Panc1 (cell line): Measurements from ENCODE around the gene NFX1. TPM values are rescaled to one million over a fixed set of nuclear protein-coding genes. Genes with fewer than 3 reads are reported as not detected.

Source experiments
- ATAC-seq: fragments of 200-7000 bp; cut with Tn5 transposase; 2 replicates; pipeline ENCODE4 v1.9.1; 2020; ENCODE audit warnings: mild to moderate bottlenecking, moderate library complexity
- BruUV-seq: library from RNA; stranded (reverse); fragments of 400-500 nt; replicated peaks from 2 replicates; lab custom pipeline; 2021; lab: Mats Ljungman, UMichigan
- CTCF ChIA-PET: fragments of 300-600 bp; sonication (Branson Sonifier 250); formaldehyde crosslinking; loops from one replicate; lab custom pipeline; 2022; ENCODE audit warnings: antibody characterized with exemption; lab: Charles Lee
- POLR2A ChIA-PET: fragments of 300-600 bp; sonication (Branson Sonifier 250); formaldehyde crosslinking; loops from one replicate; lab custom pipeline; 2022; ENCODE audit warnings: antibody characterized with exemption; lab: Charles Lee
- DNase-seq: peaks from one replicate; pipeline ENCODE4 v3.0.0-alpha.2; 2010; ENCODE audit warnings: low read depth, low spot score
- H3K27ac ChIP-seq: 2 replicates; pipeline ENCODE4 v1.5.1; 2011; ENCODE audit warnings: mild to moderate bottlenecking, low read length, inconsistent platforms
- H3K27me3 ChIP-seq: fragments of 200-500 bp; sonication (Bioruptor generic); 2 replicates; pipeline ENCODE4 v1.6.0; 2014; ENCODE audit warnings: low read length, inconsistent platforms; ENCODE audit not compliant: control insufficient read depth, insufficient read depth
- H3K36me3 ChIP-seq: fragments of 200-500 bp; sonication (Bioruptor generic); 2 replicates; pipeline ENCODE4 v1.5.1; 2014; ENCODE audit warnings: inconsistent platforms, mild to moderate bottlenecking, low read length, moderate library complexity; ENCODE audit not compliant: control insufficient read depth, insufficient read depth
- H3K4me1 ChIP-seq: 2 replicates; pipeline ENCODE4 v1.5.1; 2011; ENCODE audit warnings: inconsistent platforms, mild to moderate bottlenecking, low read length, moderate library complexity; ENCODE audit not compliant: control insufficient read depth, insufficient read depth
- H3K4me3 ChIP-seq, 2 experiments: 2 replicates each; pipeline ENCODE4 v1.5.1; 2011 to 2012; ENCODE audit warnings: low read depth in 2 of 2, low read length in 2 of 2, mild to moderate bottlenecking in 2 of 2, inconsistent platforms in 1 of 2, moderate library complexity in 1 of 2
- H3K9me3 ChIP-seq: fragments of 200-500 bp; sonication (Bioruptor generic); 2 replicates; pipeline ENCODE4 v1.5.1; 2014; ENCODE audit warnings: low read depth, mild to moderate bottlenecking, inconsistent platforms, low read length, moderate library complexity; ENCODE audit not compliant: control insufficient read depth, insufficient read depth
- CTCF ChIP-seq: fragments of 450-650 bp; IDR thresholded peaks from 2 replicates; pipeline ENCODE4 v1.5.1; 2017; ENCODE audit warnings: mild to moderate bottlenecking
- POLR2AphosphoS5 ChIP-seq: IDR thresholded peaks from 2 replicates; pipeline ENCODE4 v1.6.1; 2012; ENCODE audit warnings: mild to moderate bottlenecking, low read depth, low read length, moderate library complexity
- REST ChIP-seq, 2 experiments: IDR thresholded peaks; 2 replicates each; pipeline ENCODE4 v1.6.1; 2011 to 2012; ENCODE audit warnings: low read depth in 2 of 2, control low read depth in 1 of 2, low read length in 1 of 2, mild to moderate bottlenecking in 1 of 2, moderate library complexity in 1 of 2; ENCODE audit not compliant: insufficient read depth in 1 of 2
- SIN3A ChIP-seq: IDR thresholded peaks from 2 replicates; pipeline ENCODE4 v1.6.1; 2012; ENCODE audit warnings: low read depth, mild to moderate bottlenecking, low read length, moderate library complexity, borderline replicate concordance; ENCODE audit not compliant: insufficient read depth
- TCF7L2 ChIP-seq: IDR thresholded peaks from 2 replicates; pipeline ENCODE4 v1.6.1; 2011; ENCODE audit warnings: mild to moderate bottlenecking, low read depth, low read length, inconsistent platforms
- in situ Hi-C: cut with HindIII; loops from 2 replicates; pipeline ENCODE4 v1.10.0; 2016; ENCODE audit warnings: low sequenced_read_pairs, low pct_unique_long_range_greater_than_20kb
- intact Hi-C: fragments of 100-400 bp; cut with micrococcal nuclease; formaldehyde crosslinking; loops from one replicate; pipeline ENCODE4 v1.10.0; 2022; ENCODE audit not compliant: unreplicated experiment
- total RNA-seq: library from RNA; stranded (reverse); gene quantifications from one replicate; pipeline ENCODE4 v1.2.1, GENCODE V29; 2021; ENCODE audit not compliant: unreplicated experiment

NFX1 gene
- total RNA-seq, 1 experiment from 2014 or later: 38.1 TPM

GRCh38 chr9:33375238-33375840 is 85.0 kb downstream of the NFX1 start:
- H3K9me3 ChIP-seq: no peaks in the 10 kb centered on the region
- H3K27me3 ChIP-seq: no peaks in the 10 kb centered on the region
- H3K27ac ChIP-seq: no peak overlapping the region
- 0 out of 2 replicates have a peak, but pooled peaks cover 2% of the 10 kb centered on the region for H3K4me1 ChIP-seq
- H3K36me3 ChIP-seq: peaks cover 4% of the 10 kb centered on the region; the same call in 1 of the 2 replicates
- ChIA-PET POLR2A (interaction anchor here (0.7 kb wide), 1 partner anchor 98 kb away, joined by 3 read pairs; no protein-coding TSS in a partner anchor), CTCF (interaction anchor here (0.6 to 2.1 kb wide), 7 partner anchors 11 to 92 kb away, joined by 3 to 14 read pairs (median 4); partner anchors contain the start of gene AQP3)
- no peak overlapping the region for H3K4me3 ChIP-seq
- BruUV-seq: no TSS peak
- in situ Hi-C loops (no loop called here), intact Hi-C loops (no loop called here)
- TF ChIP-seq REST (IDR thresholded peaks at IDR 0.05; ENCODE audit: insufficient read depth in 1 of 2, low read depth in 2 of 2, low read length in 1 of 2) (no peak), CTCF (no peak), TCF7L2 (no peak)
- DNase-seq: no peak
- peak; percentile 28 for ATAC-seq

- no peaks in the 10 kb centered on the region for H3K36me3 ChIP-seq
- 0 out of 2 replicates have a peak, but pooled peaks cover 2% of the 10 kb centered on the region for H3K4me1 ChIP-seq
- no peak for ATAC-seq
- no TSS peak for BruUV-seq
- no peak for TF ChIP-seq REST (IDR thresholded peaks at IDR 0.05; ENCODE audit: insufficient read depth in 1 of 2, low read depth in 2 of 2, low read length in 1 of 2)
- TF ChIP-seq SIN3A: no peak
- no peak for TF ChIP-seq CTCF
- no peak for TF ChIP-seq TCF7L2
- no peak for TF ChIP-seq POLR2AphosphoS5
- ChIA-PET CTCF (interaction anchor here (0.6 to 1.7 kb wide), 3 partner anchors 12 to 91 kb away, joined by 3 to 14 read pairs (median 11); partner anchors contain the start of gene AQP3), POLR2A (no interaction called here)
- no peak for DNase-seq
- H3K27me3 ChIP-seq: no peaks in the 10 kb centered on the region
- no peaks in the 10 kb centered on the region for H3K9me3 ChIP-seq
- in situ Hi-C loops: no loop called here
- H3K4me3 ChIP-seq: no peak overlapping the region
- intact Hi-C loops: no loop called here
- no peak overlapping the region for H3K27ac ChIP-seq
Observed at GRCh38 chr9:33375841-33376321, 85.6 kb downstream of the NFX1 start.
